Ramos (cell line): Measurements from ENCODE around the gene RCAN1.
"Not testable (repeated sequence)": the region's sequence is repeated elsewhere in the genome, so short reads cannot be mapped to it uniquely, and the experiment has no call there.

Experiments used
- in situ Hi-C: fragments of 300-500 bp; cut with MboI; formaldehyde crosslinking; loops from one replicate; pipeline ENCODE4 v1.14.3; 2022; ENCODE audit warnings: low sequenced_read_pairs; ENCODE audit not compliant: unreplicated experiment

The RCAN1 gene

DNA sequence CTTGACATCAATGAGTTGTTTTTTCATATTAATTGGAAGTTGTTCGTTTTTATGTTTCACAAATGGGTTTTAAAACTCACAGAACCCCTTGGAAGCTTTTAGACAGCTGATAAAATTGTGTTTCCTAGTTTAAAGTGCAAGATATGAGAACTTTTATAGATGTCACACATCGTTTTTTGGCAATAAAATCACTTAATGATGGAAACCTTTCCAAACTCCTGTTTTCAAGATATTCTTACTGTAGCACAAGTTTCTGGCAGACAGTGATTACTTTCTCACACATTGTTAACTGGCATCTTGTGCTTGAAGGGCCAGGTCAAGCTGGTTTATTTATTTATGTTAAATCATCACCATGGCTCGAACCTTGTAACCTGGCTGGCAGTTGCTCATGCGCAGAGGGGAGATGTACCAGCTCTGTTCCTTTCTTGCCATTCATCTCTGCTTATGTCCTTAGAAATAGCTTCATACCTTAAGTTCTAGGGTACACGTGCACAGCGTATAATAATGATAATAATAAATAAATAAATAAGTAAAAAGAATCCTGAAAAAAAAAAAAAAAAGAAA lies 10.2 kb upstream of the RCAN1 start:
- in situ Hi-C loops, result no loop called here

DNA sequence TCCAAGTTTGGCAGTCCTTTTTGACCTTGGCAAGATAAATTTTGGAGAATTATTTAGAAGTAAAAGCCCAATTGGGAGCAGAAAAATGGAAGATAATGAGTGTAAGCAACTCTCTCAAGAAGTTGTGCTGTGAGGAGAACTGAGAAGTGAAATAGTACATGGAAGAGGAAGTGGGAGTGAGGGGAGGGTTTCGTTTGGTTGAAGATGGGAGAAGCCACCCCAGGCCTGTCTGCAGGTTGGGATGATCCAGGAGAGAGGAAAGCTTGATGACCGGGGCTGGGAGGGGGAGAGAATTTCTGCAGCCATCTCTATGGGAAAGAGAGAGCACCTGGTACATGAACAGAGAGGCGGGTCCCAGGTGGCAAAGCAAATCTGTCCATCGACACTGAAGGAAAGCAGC lies 8.6 kb upstream of the RCAN1 start:
- in situ Hi-C loops, result no loop called here

DNA sequence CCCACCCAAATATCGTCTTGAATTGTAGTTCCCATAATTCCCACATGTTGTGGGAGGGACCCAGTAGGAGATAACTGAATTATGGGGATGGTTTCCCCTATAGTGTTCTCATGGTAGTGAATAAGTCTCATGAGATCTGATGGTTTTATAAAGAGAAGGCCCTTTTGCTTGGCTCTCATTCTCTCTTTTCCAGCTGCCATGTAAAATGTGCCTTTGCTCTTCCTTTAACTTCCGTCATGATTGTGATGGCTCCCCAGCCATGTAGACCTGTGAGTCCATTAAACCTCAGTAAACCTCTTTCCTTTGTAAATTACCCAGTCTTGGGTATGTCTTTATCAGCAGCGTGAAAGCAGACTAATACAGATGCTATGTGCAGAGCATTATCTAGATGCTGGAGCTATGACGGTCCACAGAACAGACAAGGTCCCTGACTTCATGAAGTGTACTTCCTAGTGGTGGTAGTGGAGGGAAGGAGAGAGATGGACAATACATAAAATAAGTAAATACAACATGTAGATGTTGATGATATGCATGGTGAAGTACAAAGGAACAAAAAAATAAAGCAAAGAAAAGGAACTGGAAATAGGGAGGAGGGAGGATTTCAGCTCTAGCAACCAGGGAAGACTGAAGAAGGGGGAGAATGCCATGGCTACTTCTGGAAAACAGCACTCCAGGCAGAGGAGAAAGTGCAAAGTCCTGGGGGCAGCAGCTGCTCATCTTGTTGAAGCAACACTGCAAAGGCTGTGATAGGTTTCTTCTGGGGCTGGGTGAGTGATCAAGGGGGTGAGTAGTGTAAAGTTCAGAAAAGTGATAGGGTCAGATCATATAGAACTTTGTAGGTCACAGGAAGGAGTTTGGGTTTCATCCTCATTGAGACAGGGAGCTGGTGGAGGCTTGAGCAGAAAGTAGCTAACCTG lies 6.8 kb upstream of the RCAN1 start:
- in situ Hi-C loops, result no loop called here

DNA sequence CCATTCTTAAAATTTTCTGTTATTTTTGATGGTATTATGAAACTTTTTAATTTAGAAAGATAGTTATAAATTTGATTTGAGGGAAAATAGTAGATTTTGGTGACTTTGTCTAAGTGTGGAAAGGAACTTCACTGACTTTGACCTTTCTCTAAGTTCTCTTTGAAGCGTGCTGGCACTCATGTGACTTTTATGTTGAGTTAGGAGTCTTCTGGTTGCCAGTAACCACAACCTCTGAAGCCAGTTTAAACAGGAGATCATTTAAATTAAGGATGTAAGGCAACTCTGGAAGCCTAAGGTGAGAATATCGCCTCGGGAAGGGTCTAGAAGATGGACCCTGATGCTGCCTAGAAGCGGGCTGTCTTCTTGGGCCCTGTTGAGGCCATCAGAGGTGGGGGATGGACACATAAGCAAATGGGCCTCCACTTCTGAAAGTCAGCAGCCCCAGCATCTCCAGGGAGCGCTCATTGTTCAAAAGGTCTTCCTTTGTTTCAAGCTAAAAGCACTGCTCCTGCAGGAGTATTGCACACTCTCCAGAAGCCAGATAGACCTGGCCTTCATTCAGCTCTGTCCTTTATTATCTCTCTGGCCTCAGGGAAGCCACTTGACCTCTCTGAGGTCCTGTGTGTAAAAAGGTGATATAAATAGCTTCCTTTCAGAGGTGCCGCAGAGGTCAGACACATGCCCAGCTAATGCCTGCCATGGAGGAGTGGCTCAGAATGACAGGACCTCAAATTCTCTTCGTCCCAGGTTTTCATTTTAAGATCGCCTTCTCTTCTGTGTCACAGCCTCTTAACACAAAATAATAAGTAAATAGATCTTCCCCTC lies 5.1 kb upstream of the RCAN1 start:
- in situ Hi-C loops, result no loop called here

DNA sequence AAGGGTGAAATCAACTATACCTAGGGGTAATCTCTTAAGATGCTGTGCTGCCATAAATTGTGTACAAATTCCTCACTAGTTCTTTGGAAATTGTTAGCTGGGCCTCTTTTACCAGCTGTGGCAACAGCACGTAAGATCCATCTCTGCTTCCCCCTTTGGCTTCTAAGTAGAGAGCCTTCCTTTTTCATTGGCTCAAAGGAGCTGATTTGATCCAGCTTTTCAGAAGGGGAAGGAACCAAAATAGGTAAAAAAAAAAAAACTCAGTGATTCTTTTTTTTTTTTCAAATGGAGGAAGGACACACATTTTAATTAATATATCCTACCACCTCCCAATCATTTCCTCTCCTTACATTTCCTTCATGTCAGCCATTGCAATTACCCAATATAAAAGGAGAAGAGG lies 4.0 kb upstream of the RCAN1 start:
- in situ Hi-C loops, result no loop called here

DNA sequence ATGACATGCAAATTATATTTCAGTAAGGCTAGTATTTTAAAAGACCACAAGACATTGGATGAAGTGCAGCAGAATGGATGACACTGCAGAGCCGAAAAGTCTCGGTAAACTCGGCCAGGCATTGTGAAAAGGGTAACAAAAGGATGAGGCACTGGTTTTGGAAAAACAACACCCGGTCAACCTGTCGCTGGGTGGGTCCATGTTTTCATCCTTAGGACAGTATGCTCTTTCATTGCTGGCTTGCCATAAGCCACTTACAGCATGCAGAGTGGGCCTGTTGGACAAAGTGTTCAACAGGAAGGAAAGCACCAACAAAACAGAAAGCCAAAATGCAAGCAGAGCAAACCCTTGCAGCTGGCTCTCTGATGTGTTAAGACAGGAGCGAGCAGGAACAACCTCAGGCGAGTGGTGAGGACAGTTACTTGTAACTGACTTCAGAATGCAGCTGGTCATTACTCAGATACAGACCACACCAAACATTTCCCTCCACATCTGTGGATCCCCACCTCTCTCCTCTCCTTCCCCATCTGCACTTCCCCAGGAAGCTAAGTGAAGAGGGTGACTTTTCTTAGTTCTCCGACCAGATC lies 2.9 kb upstream of the RCAN1 start:
- in situ Hi-C loops, result no loop called here

DNA sequence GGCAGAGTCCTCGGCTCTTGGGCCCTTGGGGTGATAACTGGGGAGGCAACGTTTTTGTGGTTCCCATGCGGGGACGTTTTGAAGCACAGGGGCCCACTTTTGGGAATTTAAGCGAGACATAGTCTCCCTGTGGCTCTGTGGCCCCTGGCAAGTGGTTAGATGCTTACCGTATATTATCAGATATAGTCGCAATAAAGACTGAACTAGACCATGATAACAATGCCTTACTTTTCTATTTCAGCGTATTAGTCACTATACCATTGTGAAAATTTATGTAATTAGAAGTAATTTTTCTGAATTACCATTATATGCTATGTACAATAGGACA lies 538 bp upstream of the RCAN1 start:
- in situ Hi-C loops, result no loop called here

DNA sequence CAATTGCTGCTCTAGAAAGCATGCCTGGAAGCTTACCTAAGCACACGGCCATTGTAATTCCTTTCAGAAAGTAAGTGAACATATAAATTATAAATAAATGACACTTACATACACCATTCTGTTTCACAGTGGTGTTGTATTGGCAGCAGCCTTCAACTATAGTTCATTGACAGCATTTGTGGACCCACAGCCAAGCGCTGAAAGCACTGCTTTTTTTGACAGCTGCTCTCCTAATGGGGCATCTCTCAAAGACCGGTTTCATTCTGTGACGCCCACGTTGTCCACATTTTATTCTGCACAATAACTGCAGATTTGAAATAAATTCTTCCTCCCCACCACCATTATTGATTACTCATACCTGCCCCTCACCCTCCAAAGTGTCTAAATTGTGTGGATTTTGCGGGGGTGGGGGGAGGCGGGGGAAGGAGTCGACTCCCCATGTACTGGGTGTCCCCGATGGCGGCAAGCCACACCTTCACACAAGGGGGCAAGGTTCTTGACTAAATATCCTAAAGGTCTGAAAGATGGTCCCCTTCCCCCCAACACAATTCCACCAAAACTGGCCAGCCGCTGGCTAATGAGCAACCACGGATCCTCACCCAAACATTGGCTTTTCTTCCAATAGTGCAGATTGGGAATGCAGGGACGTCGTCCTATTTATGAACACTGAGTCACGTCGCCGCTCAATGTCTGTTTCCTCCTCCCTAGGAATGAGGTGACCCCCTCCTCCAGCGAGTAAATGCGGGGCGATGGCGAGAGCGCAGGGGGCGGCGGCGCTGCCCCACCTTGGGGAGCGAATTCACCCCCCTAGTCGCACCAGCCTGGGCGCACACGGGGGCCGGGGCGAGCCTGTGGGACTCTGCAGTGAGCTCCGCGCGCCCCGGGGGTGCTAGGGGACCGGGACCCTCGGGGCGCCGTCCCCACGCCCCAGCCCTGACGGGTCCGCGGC lies 960 bp downstream of the RCAN1 start:
- in situ Hi-C loops, result no loop called here

DNA sequence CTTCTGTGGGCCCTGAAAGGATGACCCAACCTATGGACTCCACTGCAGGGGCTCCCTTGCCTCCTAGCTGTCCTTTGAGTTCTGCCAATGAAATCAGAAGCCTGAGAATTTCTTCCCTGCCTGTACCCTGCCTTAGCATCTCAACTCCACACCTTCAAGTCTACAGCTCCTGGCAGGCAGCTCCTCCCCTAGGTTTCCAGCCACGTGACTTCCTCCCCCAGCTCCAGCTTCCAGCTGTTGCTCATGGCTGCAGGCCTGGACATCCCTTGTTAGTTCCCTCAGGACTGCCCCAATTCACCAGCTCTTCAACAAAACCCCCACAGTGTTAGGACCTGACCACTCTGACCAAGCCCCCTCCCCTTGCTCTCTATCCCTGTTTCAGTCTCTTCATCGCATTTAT lies 2.4 kb downstream of the RCAN1 start:
- in situ Hi-C loops, result no loop called here

DNA sequence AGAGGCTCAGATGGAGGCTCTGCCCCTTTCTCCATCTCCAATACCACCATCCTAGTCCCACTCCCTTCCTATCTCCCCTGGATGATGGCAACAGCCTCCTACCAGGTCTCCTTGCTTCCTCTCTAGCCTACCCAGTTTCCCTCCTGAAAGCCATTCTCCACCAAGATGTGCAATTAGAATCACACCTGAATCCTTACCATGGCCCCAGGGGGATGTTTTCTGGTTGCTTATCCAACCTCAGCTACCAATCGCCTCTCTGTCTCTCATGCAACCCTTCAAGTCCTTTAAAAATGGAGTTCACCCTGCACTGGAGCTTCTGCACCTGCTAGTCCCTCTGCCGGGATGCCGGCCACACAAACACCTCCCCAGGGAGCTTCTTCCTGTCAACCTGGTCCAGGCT lies 2.9 kb downstream of the RCAN1 start:
- in situ Hi-C loops, result no loop called here

DNA sequence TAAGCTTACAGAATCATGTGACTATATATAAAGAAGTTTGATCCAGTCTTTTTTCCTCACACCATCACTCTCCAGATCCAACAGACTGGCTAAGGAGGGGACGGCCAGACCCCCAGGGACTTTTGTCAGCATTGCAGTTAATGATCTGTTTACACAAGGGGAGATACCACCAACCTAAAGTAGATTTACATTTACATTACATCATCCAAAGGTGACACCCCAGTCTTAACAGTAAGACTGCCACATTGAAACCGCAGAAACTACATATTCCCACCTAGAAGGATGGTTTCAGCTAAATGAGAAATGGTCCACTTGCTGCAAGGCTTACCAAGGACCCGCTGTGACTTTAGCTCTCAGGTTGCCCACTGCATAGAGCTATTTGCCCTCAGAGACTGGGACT lies 3.4 kb downstream of the RCAN1 start:
- in situ Hi-C loops, result no loop called here

DNA sequence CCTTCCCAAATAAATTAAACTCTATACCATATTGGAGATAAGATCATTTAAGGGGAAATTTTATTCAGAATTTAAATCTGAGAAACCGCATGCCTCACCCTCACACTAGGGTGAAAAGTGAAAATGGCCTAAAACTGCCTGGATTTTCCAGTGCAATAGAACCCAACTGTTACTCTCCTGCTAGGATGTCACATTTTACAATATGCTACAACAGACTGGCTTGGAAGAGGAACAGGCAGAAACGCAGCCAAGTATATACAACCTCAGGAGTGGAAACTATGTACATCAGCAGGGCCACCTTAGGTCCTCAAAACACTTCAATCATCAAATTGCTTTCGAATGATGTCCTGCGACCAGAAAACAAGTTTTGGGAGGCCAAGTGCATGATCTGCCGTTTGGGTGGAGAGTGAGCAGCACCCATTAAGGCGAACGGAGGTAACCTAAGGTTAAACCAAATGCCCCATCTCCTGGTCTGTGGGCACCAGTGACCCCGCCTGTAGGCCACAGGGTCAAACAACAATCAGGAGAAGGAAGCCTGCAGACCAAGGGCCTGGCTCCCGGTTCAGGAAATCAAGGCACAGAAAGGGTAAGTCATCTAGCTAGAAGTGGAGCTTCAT lies 4.9 kb downstream of the RCAN1 start:
- in situ Hi-C loops, result no loop called here

DNA sequence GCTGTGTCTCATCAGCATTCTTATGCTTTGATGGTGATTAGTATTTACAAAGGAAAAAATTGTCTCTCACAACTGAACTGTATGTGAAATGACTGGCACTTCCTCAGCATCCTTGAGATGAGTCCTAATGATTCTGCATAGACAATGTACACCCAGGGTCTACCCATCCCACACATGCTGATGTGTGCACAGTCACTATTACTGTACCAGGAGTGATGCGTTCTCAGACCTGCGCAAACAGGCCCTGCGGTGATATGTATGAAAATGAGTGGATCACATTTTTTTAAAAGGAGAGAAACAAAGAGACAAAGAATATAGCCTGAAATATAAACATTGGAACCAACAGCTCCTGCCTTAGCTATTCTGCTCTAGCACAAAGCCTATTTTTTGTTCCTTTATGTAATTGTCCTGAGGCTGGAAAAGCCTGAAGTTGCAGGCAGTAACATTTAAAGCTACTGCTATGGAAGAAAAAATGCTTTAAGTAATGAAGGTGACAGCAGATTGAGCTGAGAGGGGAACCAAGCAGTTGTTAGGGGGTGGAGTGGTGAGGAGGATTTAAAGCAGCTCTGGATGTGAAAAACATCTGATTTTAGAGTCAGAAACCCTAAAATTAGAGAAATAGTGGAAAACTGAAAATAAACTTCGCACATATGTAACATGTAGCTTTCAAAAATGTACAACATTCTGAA lies 5.5 kb downstream of the RCAN1 start:
- in situ Hi-C loops, result no loop called here

DNA sequence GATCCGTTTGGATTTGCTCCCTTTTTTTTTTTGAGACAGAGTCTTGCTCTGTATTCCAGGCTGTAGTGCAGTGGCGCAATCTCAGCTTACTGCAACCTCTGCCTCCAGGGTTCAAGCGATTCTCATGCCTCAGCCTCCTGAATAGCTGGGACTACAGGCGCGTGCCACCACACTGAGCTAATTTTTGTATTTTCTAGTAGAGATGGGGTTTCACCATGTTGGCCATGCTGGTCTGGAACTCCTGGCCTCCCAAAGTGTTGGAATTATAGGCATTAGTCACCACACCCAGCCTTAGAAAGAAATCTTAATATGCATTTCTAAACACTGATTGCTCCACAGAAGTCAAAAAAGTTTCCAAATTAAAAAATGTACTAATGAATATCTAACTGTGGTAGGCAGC lies 7.5 kb downstream of the RCAN1 start:
- in situ Hi-C loops, result not testable (repeated sequence)

DNA sequence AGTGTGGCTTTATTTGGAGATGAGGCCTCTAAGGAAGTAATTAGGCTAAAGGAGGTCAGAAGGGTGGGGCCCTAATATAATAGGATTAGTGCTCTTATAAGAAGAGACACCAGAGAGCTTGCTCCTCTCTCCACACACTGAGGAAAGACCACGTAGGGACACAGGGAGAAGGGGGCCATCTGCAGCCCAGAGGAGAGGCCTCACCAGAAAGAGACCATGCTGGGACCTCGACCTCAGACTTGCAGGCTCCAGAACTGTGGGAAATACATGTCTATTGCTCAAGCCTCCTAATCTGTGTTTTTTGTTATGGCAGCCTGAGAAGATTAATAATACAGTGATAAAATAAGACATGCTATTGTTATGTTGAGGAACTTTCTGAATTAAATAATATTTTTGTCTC lies 8.3 kb downstream of the RCAN1 start:
- in situ Hi-C loops, result no loop called here

DNA sequence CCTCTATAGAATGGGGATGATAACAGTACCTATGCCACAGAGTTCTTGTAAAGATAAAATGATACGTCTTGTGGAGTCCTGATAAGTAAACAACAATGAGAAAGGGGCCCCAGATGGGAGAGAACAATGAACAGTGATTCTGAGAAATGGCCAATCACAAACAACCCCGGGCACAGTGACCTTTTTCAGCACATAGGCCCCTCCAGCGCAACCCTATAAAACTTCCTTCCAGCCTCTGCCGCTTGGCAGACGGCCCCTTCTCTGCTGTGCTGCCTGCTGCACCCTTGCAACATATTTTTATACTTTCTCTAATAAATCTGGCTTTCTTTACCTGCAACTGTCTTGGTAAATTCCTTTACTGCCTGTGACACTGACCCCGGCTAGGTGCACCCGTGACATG lies 8.9 kb downstream of the RCAN1 start:
- in situ Hi-C loops, result no loop called here

DNA sequence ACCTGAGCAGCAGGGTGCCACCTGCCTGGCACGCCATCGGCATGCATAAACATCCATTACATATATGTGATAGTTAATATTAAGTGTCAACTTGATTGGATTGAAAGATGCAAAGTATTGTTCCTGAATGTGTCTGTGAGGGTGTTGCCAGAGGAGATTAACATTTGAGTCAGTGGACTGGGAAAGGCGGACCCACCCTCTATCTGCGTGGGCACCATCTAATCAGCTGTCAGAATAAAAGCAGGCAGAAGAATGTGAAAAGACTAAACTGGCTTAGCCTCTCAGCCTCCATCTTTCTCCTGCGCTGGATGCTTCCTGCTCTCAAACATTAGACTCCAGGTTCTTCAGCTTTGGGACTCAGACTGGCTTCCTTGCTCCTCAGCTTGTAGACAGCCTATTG lies 10.0 kb downstream of the RCAN1 start:
- in situ Hi-C loops, result not testable (repeated sequence)

DNA sequence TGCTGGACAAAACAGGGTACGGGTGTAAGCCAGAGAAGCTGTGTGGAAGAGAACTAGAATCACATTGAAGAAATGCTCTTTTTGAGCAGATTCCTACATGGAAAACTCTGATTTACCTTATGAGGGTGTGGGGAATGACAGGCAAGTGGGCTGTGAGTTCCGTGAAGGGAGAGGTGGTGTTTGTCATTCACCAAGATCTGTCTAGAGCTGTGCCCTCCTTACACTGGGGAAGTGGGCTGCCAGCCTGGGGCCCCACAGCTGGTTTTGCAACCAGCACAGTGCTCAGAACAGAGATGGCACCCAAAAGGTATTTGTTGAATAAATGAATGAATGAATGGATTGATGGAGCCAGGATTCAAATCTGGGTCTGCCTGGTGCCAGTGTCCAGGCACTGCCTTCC lies 10.4 kb downstream of the RCAN1 start:
- in situ Hi-C loops, result no loop called here

DNA sequence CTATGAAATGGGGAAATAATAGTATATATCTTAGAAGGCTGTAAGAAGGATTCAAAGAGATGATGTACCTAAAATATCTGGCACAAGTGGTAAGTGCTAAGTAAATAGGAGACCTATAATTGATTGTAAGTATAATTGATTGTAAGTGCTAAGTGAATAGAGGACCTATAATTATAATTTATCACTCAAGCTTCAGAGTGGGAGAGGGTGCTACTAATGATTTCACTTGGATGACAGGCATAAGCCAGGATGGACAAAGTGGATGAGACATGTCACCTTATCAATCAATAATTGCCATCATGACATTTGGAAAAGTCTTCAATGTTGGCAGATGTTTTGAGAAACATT lies 11.2 kb downstream of the RCAN1 start:
- in situ Hi-C loops, result no loop called here
